BE2C (cell line): Measurements from ENCODE around the gene C1QL1.

ENCODE experiments used
- DNase-seq: peaks from one replicate; pipeline ENCODE4 v3.0.0-alpha.2; 2020
- H3K27me3 ChIP-seq: fragments of 250-450 bp; sonication (Bioruptor Pico); 2 replicates; pipeline ENCODE4 v1.5.1; 2020; ENCODE audit warnings: mild to moderate bottlenecking
- H3K36me3 ChIP-seq: fragments of 250-450 bp; sonication (Bioruptor Pico); 2 replicates; pipeline ENCODE4 v1.5.1; 2020; ENCODE audit warnings: mild to moderate bottlenecking
- H3K4me1 ChIP-seq: fragments of 250-450 bp; sonication (Bioruptor Pico); 2 replicates; pipeline ENCODE4 v1.5.1; 2020
- H3K4me3 ChIP-seq: 2 replicates; pipeline ENCODE4 v1.5.1; 2011; ENCODE audit warnings: low read depth, low read length
- H3K9me3 ChIP-seq: fragments of 250-450 bp; sonication (Bioruptor Pico); 2 replicates; pipeline ENCODE4 v1.5.1; 2020
- CTCF ChIP-seq: IDR thresholded peaks from 2 replicates; pipeline ENCODE4 v1.5.1; 2012; ENCODE audit warnings: mild to moderate bottlenecking, low read depth, low read length

Gene C1QL1

GRCh38 chr17:44967907-44968224, 237 bp downstream of the C1QL1 start:
- peaks cover 21% of the 10 kb centered on the region for H3K27me3 ChIP-seq

GRCh38 chr17:44967026-44967906, 837 bp downstream of the C1QL1 start:
- no peak for DNase-seq
- Histone ChIP-seq H3K4me1 (peaks cover 2% of the 10 kb centered on the region; the same call in 1 of the 2 replicates), H3K36me3 (no peaks in the 10 kb centered on the region), H3K9me3 (no peaks in the 10 kb centered on the region), H3K4me3 (peak overlapping the region; percentile 34), H3K27me3 (peaks cover 21% of the 10 kb centered on the region)
- no peak for TF ChIP-seq CTCF

More at GRCh38 chr17:44967907-44968224, 237 bp downstream of the C1QL1 start:
- no peak for DNase-seq
- no peak for TF ChIP-seq CTCF
- H3K36me3 ChIP-seq, result no peaks in the 10 kb centered on the region
- no peak overlapping the region for H3K4me3 ChIP-seq
- peaks cover 2% of the 10 kb centered on the region; the same call in 1 of the 2 replicates for H3K4me1 ChIP-seq
- no peaks in the 10 kb centered on the region for H3K9me3 ChIP-seq

GRCh38 chr17:44966348-44967025, 1.6 kb downstream of the C1QL1 start:
- TF ChIP-seq CTCF, result no peak
- peaks cover 2% of the 10 kb centered on the region; the same call in 1 of the 2 replicates for H3K4me1 ChIP-seq
- no peak for DNase-seq
- H3K4me3 ChIP-seq, result peak overlapping the region; percentile 34
- no peaks in the 10 kb centered on the region for H3K36me3 ChIP-seq
- H3K9me3 ChIP-seq, result no peaks in the 10 kb centered on the region
- peaks cover 21% of the 10 kb centered on the region for H3K27me3 ChIP-seq

GRCh38 chr17:44965481-44966234, 2.4 kb downstream of the C1QL1 start:
- no peak for DNase-seq
- H3K4me3 ChIP-seq, result no peak overlapping the region
- no peaks in the 10 kb centered on the region for H3K36me3 ChIP-seq
- TF ChIP-seq CTCF, result no peak
- H3K9me3 ChIP-seq, result no peaks in the 10 kb centered on the region
- peaks cover 7% of the 10 kb centered on the region for H3K4me1 ChIP-seq
- peaks cover 21% of the 10 kb centered on the region for H3K27me3 ChIP-seq

- Histone ChIP-seq H3K27me3 (peaks cover 10% of the 10 kb centered on the region), H3K4me3 (no peak overlapping the region), H3K4me1 (peaks cover 30% of the 10 kb centered on the region), H3K9me3 (no peaks in the 10 kb centered on the region), H3K36me3 (no peaks in the 10 kb centered on the region)
- peak; percentile 52 for TF ChIP-seq CTCF
- peak; percentile 53 for DNase-seq
Observed at GRCh38 chr17:44961921-44962350, 6.2 kb downstream of the C1QL1 start.
